ENCODE results near the gene LRRC55. TPM values are rescaled to one million over a fixed set of nuclear protein-coding genes. Genes with fewer than 3 reads are reported as not detected.

The LRRC55 gene
- total and polyA plus RNA-seq, 9 of the 15 experiments (the other 6 are each of a cell fraction or from before 2014, with no cell fraction given) = not detected

GRCh38 chr11:57233702-57234101, 51.9 kb downstream of the LRRC55 start:
- H3K4me3 ChIP-seq = no peak overlapping the region
- BruUV-seq (replicated peaks) = no TSS peak
- intact Hi-C loops (cut with micrococcal nuclease) = no loop called here
- in situ Hi-C loops (cut with MboI) = no loop called here
- no peaks in the 10 kb centered on the region for H3K9me3 ChIP-seq (replicated peaks; ENCODE audit: control insufficient read depth, insufficient read depth, low read depth, low read length)
- FAIRE-seq (no peak), DNase-seq (ENCODE audit: extremely low read depth in 1 of 4, low spot score in 3 of 4) (no peak), ATAC-seq (no peak)
- no peak overlapping the region for H3K4me2 ChIP-seq (ENCODE audit: insufficient read depth, low read length)
- no peak overlapping the region for H3K9ac ChIP-seq (ENCODE audit: insufficient read depth in 1 of 2, low read depth in 2 of 2, low read length in 2 of 2)
- H3K9me1 ChIP-seq (ENCODE audit: control insufficient read depth, insufficient read depth, low read length) = no peaks in the 10 kb centered on the region
- H3K36me3 ChIP-seq (ENCODE audit: control insufficient read depth, insufficient read depth, low read length) = no peaks in the 10 kb centered on the region
- H3K27ac ChIP-seq (ENCODE audit: extremely low read depth, low read depth, low read length) = no peak overlapping the region
- CTCF ChIA-PET (ENCODE audit: low intra/inter-chr PET ratio) = no interaction called here
- no peaks in the 10 kb centered on the region; the same call in 1 of the 2 replicates for H4K20me1 ChIP-seq (replicated peaks; ENCODE audit: control insufficient read depth, insufficient read depth, low read length)
- H3K27me3 ChIP-seq (ENCODE audit: control insufficient read depth in 2 of 2, insufficient read depth in 2 of 2, low read length in 2 of 2) = peaks cover 8 to 17% of the 10 kb centered on the region in 2 experiments; a peak in 4 of 5 replicates
- POLR2A ChIA-PET = interaction anchor here (1.1 kb wide), 2 partner anchors 9 to 85 kb away, joined by 4 to 5 read pairs; no protein-coding TSS in a partner anchor
- no peaks in the 10 kb centered on the region; the same call in 2 of the 3 replicates for H3K79me2 ChIP-seq (ENCODE audit: control insufficient read depth, insufficient read depth, low read length)
- WGBS (ENCODE audit: insufficient coverage, low coverage, missing lambda C conversion rate) = 0% methylated on average over 5 of the region's 5 CpGs
- peaks cover 26 to 31% of the 10 kb centered on the region in 2 experiments for H3K4me1 ChIP-seq (replicated peaks in 1 of 2; ENCODE audit: control insufficient read depth in 2 of 2, insufficient read depth in 2 of 2, low read length in 2 of 2)
- H2AFZ ChIP-seq (ENCODE audit: low read depth, low read length) = no peak overlapping the region
- TF ChIP-seq CTBP1 (IDR thresholded peaks at IDR 0.05; ENCODE audit: borderline replicate concordance) (0 out of 2 replicates have a peak, but pooled peaks have one; percentile 32), BCLAF1 (IDR thresholded peaks at IDR 0.05; ENCODE audit: borderline replicate concordance in 1 of 2, control insufficient read depth in 1 of 2, low read depth in 2 of 2, low read length in 1 of 2) (no peak), NFIC (IDR thresholded peaks at IDR 0.05) (peak; percentile 51), HNRNPL (IDR thresholded peaks at IDR 0.05; ENCODE audit: low read depth, low read length) (no peak), DIDO1 (tag; IDR thresholded peaks at IDR 0.05; ENCODE audit: low read depth) (no peak), HNRNPH1 (optimal IDR thresholded peaks at IDR 0.05; ENCODE audit: low read depth, low read length) (no peak), MAFK (IDR thresholded peaks at IDR 0.05; ENCODE audit: low read length) (no peak), ATF6 (CRISPR knock-in tag; IDR thresholded peaks at IDR 0.05) (no peak), ZNF407 (IDR thresholded peaks at IDR 0.05; ENCODE audit: low read depth) (peak; percentile 84)
